OCI-LY7 (cell line): Measurements from ENCODE around the gene MYO16.

ENCODE experiments used
- EZH2phosphoT487 ChIP-seq: fragments of 200-600 bp; sonication (generic); IDR thresholded peaks from 2 replicates; pipeline ENCODE4 v1.6.1; 2018; ENCODE audit warnings: low read depth, borderline replicate concordance, mild to moderate bottlenecking, mixed run types, antibody characterized with exemption, low read length, moderate library complexity, mixed read lengths
- TF ChIP-seq, protein P1 (sequence below): fragments of 200-600 bp; sonication (generic); conservative IDR thresholded peaks from 2 replicates; pipeline ENCODE4 v1.5.1; 2014; ENCODE audit warnings: mild to moderate bottlenecking, antibody characterized with exemption, low read length, moderate library complexity, mixed read lengths

DNA sequence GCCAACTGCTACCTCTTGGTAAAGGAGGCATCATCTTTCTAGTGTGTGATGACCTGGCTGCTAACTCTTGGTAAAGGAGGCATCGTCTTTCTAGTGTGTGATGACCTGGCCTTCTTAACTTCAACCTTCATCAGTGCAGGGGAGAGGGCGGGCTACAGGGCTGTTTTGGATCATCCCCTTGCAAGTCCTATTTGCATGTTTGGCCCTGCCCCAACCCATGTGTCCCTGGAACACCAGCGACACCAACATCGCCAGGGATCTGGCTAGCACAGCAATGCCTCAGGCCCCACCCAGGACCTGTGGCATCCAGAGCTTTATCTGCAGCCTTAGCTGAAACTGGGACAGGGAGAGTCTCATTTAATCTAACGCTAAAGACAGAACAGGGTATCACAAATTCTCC is 492.4 kb downstream of the MYO16 start:
- TF ChIP-seq, protein P1, sequence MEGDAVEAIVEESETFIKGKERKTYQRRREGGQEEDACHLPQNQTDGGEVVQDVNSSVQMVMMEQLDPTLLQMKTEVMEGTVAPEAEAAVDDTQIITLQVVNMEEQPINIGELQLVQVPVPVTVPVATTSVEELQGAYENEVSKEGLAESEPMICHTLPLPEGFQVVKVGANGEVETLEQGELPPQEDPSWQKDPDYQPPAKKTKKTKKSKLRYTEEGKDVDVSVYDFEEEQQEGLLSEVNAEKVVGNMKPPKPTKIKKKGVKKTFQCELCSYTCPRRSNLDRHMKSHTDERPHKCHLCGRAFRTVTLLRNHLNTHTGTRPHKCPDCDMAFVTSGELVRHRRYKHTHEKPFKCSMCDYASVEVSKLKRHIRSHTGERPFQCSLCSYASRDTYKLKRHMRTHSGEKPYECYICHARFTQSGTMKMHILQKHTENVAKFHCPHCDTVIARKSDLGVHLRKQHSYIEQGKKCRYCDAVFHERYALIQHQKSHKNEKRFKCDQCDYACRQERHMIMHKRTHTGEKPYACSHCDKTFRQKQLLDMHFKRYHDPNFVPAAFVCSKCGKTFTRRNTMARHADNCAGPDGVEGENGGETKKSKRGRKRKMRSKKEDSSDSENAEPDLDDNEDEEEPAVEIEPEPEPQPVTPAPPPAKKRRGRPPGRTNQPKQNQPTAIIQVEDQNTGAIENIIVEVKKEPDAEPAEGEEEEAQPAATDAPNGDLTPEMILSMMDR: no peak
- no peak for TF ChIP-seq EZH2phosphoT487
